Ovary (tissue), 3 donors: ENCODE measurements around the gene MTMR12.

ENCODE experiments used
- CTCF ChIP-seq, 3 donors: fragments of 450-650 bp in 2 of 3; fragments of 200-600 bp in 1 of 3; IDR thresholded peaks; one replicate each; pipeline versions ENCODE4 v1.5.1 to v1.8.0; 2016 to 2022; ENCODE audit warnings: antibody characterized with exemption in 3 of 3, mild to moderate bottlenecking in 1 of 3
- EP300 ChIP-seq: sonication (generic); formaldehyde crosslinking; IDR thresholded peaks from one replicate; pipeline ENCODE4 v1.6.1; 2017; ENCODE audit warnings: antibody characterized with exemption
- donor health status: DM: no; HTN: no; CAD: no.

- no peak for TF ChIP-seq CTCF (IDR thresholded peaks at IDR 0.05)
- no peak for TF ChIP-seq EP300
Measured at GRCh38 chr5:32308946-32309345, 3.8 kb downstream of the MTMR12 start.
